GM12878 (cell line): ENCODE results near the gene SGCD.

Experiments used
- EP300 ChIP-seq, 2 experiments: fragments of 150-350 bp in 1 of 2; IDR thresholded peaks; 2 replicates each; pipeline ENCODE4 v1.6.1; 2011 to 2012; ENCODE audit warnings: low read depth in 2 of 2, low read length in 2 of 2, borderline replicate concordance in 1 of 2, improper control_type of control experiment in 1 of 2, inconsistent platforms in 1 of 2; ENCODE audit not compliant: control insufficient read depth in 1 of 2
- SPI1 ChIP-seq: IDR thresholded peaks from 2 replicates; pipeline ENCODE4 v1.6.1; 2011; ENCODE audit warnings: low read depth, mild to moderate bottlenecking, low read length, moderate library complexity, borderline replicate concordance; ENCODE audit not compliant: insufficient read depth
- TF ChIP-seq, protein P1 (sequence below), 3 experiments: IDR thresholded peaks in 2 of 3; conservative IDR thresholded peaks in 1 of 3; 2 replicates each; pipeline ENCODE4 v1.5.1; 2011; ENCODE audit warnings: low read depth in 3 of 3, low read length in 3 of 3, mild to moderate bottlenecking in 3 of 3, control low read depth in 2 of 3, moderate library complexity in 2 of 3, inconsistent platforms in 1 of 3, mixed read lengths in 1 of 3; ENCODE audit not compliant: control insufficient read depth in 2 of 3, insufficient read depth in 1 of 3; ENCODE audit errors: extremely low read depth in 1 of 3

DNA sequence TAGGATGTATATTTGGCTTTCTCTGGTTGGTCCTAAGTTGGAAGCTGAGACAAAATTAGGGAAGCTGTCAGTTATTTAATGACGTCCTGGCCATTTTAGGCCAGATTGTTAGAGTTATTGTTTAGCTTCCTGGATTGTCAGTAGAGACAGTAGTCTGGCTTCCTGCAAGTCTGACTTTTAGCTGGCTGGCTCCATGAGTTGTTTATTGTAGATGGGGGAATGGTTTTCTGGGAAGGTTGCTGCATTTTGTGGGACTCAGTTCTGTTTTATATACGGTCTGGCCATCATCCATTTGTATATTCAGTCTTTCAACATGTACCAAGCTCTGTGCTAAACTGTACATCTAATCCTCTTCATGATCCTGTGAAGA lies 68.3 kb downstream of the SGCD start:
- TF ChIP-seq, protein P1, sequence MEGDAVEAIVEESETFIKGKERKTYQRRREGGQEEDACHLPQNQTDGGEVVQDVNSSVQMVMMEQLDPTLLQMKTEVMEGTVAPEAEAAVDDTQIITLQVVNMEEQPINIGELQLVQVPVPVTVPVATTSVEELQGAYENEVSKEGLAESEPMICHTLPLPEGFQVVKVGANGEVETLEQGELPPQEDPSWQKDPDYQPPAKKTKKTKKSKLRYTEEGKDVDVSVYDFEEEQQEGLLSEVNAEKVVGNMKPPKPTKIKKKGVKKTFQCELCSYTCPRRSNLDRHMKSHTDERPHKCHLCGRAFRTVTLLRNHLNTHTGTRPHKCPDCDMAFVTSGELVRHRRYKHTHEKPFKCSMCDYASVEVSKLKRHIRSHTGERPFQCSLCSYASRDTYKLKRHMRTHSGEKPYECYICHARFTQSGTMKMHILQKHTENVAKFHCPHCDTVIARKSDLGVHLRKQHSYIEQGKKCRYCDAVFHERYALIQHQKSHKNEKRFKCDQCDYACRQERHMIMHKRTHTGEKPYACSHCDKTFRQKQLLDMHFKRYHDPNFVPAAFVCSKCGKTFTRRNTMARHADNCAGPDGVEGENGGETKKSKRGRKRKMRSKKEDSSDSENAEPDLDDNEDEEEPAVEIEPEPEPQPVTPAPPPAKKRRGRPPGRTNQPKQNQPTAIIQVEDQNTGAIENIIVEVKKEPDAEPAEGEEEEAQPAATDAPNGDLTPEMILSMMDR (IDR thresholded peaks at IDR 0.05 in 2 of 3, conservative IDR thresholded peaks at IDR 0.05 in 1 of 3; ENCODE audit: control insufficient read depth in 2 of 3, extremely low read depth in 1 of 3, insufficient read depth in 1 of 3, low read depth in 3 of 3, low read length in 3 of 3), result no peak
- TF ChIP-seq EP300 (IDR thresholded peaks at IDR 0.05; ENCODE audit: borderline replicate concordance in 1 of 2, control insufficient read depth in 1 of 2, low read depth in 2 of 2, low read length in 2 of 2) (no peak), SPI1 (no peak)
